Activated T-cell treated with anti-CD3 and anti-CD28 coated beads for 4 hours (primary cell): ENCODE data around the gene RSPH3.
"Not testable (repeated sequence)": the region's sequence is repeated elsewhere in the genome, so short reads cannot be mapped to it uniquely, and the experiment has no call there.

Source experiments
- DNase-seq: peaks from one replicate; pipeline ENCODE4 v3.0.0-alpha.2; 2020

The RSPH3 gene

GRCh38 chr6:158970640-158971275 is 29.2 kb downstream of the RSPH3 start:
- DNase-seq: no peak

GRCh38 chr6:158969148-158969547 is 30.9 kb downstream of the RSPH3 start:
- DNase-seq: no peak

GRCh38 chr6:158963020-158963808 is 36.8 kb downstream of the RSPH3 start:
- no peak for DNase-seq

- DNase-seq: no peak
Observed at GRCh38 chr6:158962371-158962770, 37.6 kb downstream of the RSPH3 start.

GRCh38 chr6:158960026-158960425 is 40.0 kb downstream of the RSPH3 start:
- no peak for DNase-seq

DNA sequence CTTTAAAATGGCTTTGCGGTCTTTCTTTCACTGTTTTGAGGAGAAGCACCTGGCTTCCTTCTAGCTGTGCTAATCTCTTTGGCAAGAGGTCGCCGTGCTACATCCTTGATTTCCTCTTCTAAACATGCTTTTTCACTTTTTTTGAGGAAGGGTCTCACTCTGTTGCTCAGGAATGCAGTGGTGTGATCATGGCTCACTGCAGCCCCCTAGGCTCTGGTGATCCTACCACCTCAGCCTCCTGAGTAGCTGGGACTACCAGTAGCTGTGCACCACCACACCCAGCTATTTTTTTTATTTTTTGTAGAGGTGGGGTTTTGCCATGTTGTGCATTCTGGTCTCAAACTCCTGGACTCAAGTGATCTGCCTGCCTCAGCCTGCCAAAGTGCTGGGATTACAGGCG is 40.5 kb downstream of the RSPH3 start:
- no peak for DNase-seq

DNA sequence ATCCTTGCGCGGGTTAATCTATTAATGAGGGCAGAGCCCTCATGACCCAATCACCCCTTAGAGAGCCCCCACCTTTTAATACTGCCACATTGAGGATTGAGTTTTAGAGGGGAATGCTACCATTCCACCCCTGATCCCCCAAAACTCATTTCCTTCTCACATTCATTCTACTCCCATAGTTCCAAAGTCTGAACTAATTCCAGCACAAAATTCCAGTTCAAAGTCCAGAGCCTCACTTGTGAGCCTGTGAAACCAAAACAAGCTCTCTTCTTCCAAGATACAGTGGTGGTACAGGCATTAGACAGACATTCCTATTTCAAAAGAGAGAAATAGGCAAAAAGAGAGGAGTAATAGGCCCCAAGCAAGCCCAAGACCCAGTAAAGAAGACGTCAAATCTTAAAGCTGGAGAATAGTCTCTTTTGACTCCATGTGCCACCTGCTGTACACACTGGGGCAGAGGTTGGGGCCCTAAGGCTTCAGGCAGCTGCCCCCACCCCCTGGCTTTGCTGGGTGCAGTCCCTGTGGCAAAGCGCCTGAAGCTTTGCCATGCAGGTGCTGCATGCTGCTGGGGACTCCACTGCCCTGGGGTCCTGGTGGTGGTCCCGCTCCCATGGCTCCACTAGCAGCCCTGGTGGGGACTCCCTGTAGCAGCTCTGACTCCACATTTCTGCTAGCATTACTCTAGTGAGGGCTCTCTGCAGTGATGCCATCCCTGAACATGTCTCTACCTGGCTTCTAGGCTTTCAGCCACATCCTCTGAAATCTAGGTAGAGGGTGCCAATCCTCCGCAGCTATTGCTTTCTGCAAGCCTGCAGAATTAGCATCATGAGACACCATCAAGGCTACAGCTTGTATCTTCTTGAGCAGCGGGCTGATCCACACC is 41.3 kb downstream of the RSPH3 start:
- no peak for DNase-seq

DNA sequence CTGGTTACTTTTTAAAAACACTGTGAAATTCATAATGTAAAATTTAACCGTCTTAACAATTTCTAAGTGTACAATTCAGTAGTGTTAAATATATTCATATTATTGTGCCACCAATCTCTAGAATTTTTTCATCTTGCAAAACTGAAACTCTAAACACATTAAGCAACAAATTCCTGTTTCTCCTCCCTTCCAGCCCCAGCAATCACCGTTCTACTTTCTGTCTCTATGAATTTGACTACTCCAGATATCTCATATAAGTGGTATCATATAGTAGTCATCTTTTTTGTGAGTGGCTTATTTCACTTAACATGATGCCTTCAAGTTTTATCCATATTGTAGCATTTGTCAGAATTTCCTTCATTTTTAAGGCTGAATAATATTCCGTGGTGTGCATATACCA is 44.7 kb downstream of the RSPH3 start:
- DNase-seq: no peak

DNA sequence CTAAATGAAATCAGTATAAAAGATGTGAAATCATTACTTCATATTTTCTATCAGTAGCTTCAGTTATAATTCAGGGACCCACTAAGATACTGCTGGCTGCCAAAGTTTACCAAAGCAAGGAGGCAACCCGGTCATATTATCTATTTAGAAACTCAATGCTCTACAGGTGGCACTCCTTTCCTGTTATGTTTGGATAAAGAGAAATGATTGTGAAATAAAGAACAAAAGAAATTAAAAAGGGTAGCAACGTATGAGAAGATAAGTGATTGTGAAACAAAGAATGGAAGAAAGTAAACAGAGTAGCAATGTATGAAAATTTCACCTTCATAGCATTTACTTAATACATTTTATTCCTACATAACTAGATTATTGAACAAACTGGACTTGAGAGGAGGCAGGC is 45.2 kb downstream of the RSPH3 start:
- DNase-seq: no peak

DNA sequence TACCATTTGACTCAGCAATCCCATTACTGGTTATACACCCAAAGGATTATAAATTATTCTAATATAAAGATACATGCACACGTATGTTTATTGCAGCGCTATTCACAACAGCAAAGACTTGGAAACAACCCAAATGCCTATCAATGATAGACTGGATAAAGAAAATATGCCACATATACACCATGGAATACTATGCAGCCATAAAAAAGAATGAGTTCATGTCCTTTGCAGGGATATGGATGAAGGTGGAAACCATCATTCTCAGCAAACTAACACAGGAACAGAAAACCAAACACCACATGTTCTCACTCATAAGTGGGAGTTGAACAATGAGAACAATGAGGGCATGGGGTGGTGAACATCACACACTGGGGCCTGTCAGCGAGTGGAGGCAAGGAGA is 48.0 kb downstream of the RSPH3 start:
- not testable (repeated sequence) for DNase-seq

GRCh38 chr6:158951565-158951964 is 48.4 kb downstream of the RSPH3 start:
- DNase-seq: not testable (repeated sequence)

DNA sequence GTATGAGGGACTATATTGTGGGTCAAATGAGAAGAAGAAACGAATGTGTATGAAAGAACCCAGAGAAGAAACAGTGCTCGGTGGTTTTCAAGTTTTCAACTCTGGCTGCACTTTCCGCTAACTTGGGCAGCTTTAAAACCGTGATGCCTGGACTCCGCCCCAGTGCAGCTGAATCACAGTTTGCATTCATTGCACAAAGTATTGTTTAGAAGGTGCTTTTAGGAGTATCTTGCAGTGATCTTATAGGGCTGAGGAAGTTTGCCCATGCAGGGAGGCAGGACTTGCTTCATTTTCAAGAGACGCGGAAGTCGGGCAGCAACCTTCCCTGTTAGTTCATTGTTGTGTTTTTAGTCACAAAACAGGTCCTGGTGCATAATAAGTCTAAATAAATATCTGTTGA is 52.7 kb downstream of the RSPH3 start:
- no peak for DNase-seq

DNA sequence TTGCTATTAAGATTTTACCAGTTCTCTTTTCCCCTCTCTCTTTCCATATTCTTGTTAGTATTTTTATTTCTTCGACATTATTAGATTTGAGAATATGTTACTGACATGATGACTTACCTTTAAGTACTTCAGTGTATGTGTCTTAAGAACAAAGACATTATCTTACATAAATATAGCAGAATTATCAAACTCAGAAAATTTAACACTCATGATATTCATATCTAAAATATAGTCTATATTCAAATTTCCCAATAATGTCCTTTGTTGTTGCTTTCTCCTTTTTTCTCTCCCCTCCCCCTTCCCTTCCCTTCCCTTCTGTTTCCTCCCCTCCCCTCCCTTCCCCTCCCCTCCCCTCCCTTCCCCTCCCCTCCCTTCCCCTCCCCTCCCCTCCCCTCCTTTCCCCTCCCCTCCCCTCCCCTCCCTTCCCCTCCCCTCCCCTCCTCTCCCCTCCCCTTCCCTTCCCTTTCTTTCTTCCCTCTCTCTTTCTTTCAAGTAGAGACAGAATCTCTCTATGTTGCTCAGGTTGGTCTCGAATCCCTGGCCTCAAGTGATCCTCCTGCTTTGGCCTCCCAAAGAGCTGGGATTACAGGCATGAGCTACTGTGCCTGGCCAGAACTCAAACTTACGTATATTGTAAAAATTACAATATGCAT is 56.5 kb downstream of the RSPH3 start:
- no peak for DNase-seq

DNA sequence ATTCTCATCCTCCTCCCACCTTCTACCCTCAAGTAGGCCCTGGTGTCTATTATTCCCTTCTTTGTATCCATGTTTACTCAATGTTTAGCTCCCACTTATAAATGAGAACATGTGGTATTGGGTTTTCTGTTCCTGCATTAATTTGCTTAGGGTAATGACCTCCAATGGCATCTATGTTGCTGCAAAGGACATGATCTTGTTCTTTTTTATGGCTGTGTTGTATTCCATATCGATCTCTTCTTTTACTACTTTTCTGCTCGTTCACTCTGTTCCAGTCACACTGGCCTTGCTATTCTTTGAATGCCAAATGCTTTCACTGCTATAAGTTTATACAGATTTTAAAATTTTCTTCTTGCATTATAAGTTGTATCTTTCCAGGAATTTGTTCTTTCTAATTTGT is 57.7 kb downstream of the RSPH3 start:
- no peak for DNase-seq

DNA sequence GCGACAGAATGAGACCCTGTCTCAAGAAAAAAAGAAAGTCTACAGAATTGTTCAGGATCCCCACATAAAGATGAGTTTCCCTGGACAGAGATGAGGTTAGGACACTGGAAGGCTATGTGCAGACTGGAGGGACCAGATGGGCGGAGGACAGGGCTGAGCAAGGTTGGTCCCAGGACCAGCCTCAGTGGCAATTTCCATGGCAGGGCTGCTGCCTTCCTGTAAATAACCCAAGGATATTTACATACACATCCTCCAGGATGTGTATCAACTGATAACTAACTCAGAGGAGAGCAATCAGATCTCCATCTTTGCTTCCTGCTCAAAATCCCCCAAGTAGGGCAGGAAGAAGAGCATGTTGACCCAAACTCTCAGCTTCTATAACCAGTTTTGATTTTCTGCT is 58.8 kb downstream of the RSPH3 start:
- no peak for DNase-seq

DNA sequence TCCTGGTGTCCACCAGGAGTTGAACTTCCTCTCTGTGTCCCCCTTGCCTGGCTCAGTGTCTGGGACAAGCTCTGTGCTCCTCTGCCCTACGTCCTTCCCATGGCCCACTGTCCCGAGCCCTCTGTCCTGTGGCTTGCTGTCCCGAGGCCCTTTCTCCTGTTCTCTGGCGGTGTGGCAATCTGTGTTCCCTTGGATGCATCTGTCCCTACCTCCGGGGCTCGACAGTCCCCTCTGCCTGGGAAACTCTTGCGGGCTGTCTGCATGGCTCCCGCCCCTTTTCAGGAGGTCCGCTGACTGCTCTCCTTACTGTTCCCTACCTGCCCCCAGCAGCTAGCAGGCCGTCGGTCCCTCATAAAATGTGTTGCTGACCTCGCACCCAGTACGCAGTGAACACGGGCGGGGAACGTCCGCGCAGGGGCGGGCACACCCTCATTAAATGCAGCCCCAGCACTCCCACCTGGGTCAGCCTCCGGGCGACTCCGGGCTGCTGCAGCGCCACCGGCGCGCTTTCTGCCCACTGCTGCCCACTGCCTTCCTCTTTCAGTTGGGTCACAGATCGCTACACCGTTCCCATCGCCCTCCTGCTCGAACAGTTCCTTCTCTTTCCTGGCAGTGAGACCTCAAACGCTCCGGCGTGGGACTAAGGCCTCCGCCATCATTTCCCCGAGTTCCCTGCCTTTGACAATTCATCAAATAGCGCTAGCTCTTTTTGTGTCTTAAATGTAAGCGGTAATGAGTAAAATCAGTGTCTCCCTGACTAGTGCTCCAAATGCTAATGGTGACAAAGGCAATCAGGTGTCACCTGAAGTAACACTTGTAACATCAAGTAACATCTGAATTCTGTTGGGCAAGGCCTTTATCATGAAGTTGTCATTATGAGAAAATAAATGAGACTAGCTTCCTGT is 60.5 kb downstream of the RSPH3 start:
- no peak for DNase-seq

DNA sequence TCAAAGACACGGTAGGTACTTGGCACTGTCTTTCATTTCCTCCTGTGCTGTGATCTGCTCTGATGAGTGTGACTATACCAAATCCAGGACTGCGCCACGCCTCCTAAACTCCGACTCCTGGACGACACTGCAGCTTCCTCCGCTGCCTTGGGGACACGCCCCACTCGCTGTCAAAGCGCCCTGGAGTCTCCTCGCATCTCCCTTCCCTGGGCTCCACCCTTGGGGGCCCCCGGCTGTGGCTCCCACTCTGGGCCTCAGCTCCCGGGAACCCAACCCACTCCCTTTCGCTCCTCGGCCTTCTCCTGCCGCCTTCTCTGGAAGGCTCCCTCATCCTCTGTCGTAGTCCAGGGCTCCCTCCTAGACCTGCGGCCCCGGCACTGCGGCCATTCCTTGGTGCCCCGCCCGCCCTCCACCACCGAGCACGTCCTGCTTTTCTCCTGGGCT is 61.2 kb downstream of the RSPH3 start:
- no peak for DNase-seq

DNA sequence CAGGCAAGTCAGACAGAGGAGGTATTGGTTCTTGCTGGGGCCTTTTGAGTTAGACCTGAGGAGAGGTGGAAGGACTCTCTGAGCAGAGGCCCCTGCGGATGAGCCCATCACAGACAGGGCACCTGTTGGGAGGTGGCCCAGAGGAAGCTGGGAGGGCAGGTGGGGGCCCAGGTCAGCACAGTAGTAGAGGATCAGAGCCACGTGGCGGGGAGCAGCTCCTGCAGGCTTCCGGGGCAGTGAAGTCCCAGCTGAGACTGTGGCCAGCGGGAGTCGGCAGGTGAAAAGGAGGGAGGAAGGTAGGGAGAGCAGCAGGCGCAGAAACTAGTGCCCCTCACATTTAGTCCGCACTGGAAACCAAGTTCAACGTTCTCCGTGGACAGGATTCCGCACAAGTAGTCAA is 61.8 kb downstream of the RSPH3 start:
- no peak for DNase-seq

- no peak for DNase-seq
Observed at GRCh38 chr6:158934157-158934556, 65.8 kb downstream of the RSPH3 start.

DNA sequence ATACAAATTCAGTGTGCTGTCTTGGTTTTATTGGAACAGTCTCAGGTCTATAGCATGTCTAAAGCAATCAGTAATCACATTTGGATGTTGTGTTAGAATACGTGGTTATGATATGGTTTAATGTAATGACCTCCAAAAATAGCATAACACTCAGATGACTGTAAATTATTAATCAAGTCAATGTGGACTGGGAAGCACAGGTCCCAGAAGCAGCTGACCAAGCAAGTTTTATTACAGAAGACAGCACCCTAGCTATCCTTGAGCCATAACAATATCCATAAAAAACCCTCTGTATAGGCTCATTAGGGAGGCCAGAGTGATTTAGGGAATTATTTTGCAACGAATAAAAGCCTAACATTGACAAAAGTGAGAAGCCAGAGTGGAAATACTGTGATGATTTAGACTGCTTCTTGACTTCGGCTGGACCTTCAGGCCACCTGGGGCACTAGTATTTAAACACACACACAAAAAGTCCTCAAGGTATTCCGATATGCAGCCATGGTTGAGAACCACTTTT is 66.9 kb downstream of the RSPH3 start:
- no peak for DNase-seq

GRCh38 chr6:158928068-158928467 is 71.9 kb downstream of the RSPH3 start:
- no peak for DNase-seq

GRCh38 chr6:158926414-158926813 is 73.6 kb downstream of the RSPH3 start:
- no peak for DNase-seq
